PC-3 (cell line): ENCODE data around the gene ATP5MG.

Experiments
- CTCF ChIP-seq: fragments of 300-600 bp; sonication (generic); conservative IDR thresholded peaks from 2 replicates; pipeline ENCODE4 v1.5.1; 2017; ENCODE audit warnings: antibody characterized with exemption, low read depth, mild to moderate bottlenecking, low read length
- EZH2phosphoT487 ChIP-seq: fragments of 300-600 bp; sonication (generic); IDR thresholded peaks from 2 replicates; pipeline ENCODE4 v1.6.1; 2018; ENCODE audit warnings: mild to moderate bottlenecking, antibody characterized with exemption, low read length, borderline replicate concordance

GRCh38 chr11:118406599-118407166 lies 5.3 kb downstream of the ATP5MG start:
- no peak for TF ChIP-seq CTCF
- TF ChIP-seq EZH2phosphoT487 = no peak
